SK-MEL-5 (cell line): ENCODE data around the gene SORCS2. TPM values are rescaled to one million over a fixed set of nuclear protein-coding genes. Genes with fewer than 3 reads are reported as not detected.

Source experiments
- DNase-seq: peaks from one replicate; pipeline ENCODE4 v3.0.0-alpha.2; 2016; ENCODE audit warnings: low read depth, low spot score
- in situ Hi-C: cut with HindIII; loops from 2 replicates; pipeline ENCODE4 v1.10.0; 2016; ENCODE audit warnings: low sequenced_read_pairs, high pct_unique_total_duplicates, low pct_unique_long_range_greater_than_20kb
- total RNA-seq: library from RNA; depleted of rRNA; stranded (reverse); fragments of >200 nt; shearing (Covaris generic); gene quantifications from 2 replicates; pipeline ENCODE4 v1.2.3, GENCODE V29; 2014

The SORCS2 gene
- total RNA-seq, 1 experiment from 2014 or later = not detected

GRCh38 chr4:7641712-7642111 lies 449.4 kb downstream of the SORCS2 start:
- in situ Hi-C loops = no loop called here
- no peak for DNase-seq

DNA sequence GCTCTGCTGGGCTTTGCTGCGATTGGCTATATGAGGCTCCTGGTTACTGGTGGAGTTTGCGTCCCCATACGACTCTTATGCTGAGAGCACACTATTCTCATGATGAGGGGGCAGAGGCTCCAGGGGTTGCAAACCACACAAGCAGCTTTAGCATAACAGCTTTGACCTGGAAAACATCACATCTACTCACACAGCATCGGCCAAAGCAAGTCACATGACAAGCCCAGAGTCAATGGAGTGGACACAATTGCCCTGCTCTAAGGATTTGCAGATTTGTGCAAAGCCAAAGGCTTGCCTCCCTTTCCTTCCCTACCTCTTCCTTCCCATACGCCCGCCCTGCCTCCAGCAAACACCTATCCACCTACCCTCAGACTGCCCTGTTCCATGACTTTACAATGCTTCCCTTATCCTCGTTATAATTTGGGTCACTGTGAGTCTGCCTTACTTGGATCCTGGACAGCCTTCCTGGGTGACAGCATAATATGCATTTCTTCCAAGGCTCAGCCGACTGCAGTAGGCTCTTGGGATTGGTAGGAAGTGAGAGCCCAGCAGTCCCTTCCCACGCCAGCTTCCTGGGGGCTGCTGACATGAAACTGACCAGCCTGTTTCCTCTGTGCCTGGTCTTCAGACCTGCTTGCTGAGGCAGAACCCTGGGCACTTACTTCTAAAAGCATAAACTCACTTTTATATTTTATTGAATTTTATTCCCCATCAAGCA lies 450.6 kb downstream of the SORCS2 start:
- in situ Hi-C loops = no loop called here
- DNase-seq = no peak

DNA sequence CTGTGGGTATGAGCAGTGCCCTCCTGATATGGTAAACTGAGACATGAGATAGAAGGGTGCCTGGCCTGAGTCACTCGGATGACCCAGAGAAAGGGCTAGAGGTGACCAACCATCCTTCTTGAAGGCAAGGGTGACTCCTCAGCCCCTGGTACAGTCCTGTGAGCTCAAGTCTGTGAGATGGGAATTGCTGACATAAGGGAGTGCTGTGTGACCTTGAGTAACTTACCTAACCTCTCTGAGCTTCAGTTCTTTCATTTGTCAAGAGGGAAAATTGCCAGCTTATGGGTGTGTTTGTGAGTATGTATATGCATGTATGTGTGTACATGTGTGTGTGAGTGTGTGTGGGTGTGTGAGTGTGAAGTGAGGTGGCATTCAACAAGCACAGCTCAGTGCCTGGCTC lies 452.8 kb downstream of the SORCS2 start:
- in situ Hi-C loops = no loop called here
- no peak for DNase-seq

DNA sequence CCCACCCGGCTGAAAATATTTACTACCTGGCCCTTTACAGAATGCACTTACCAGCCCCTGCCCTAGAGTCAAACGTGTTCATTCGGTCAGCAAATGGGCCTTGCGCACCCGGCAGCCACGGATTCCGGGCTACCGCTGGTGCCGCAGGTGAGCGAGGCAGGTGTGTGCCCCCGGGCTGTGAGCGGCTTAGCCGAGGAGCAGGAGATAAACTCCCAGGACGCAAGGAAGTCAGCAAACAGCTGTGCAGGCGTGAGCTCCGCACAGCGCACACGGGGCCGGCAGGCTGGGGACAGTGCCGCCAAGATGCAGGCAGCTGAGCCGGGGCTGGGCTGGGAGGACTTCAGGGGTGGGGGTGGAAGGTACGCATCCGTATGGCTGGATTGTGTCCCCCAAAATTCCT lies 453.6 kb downstream of the SORCS2 start:
- DNase-seq = no peak
- in situ Hi-C loops = no loop called here

DNA sequence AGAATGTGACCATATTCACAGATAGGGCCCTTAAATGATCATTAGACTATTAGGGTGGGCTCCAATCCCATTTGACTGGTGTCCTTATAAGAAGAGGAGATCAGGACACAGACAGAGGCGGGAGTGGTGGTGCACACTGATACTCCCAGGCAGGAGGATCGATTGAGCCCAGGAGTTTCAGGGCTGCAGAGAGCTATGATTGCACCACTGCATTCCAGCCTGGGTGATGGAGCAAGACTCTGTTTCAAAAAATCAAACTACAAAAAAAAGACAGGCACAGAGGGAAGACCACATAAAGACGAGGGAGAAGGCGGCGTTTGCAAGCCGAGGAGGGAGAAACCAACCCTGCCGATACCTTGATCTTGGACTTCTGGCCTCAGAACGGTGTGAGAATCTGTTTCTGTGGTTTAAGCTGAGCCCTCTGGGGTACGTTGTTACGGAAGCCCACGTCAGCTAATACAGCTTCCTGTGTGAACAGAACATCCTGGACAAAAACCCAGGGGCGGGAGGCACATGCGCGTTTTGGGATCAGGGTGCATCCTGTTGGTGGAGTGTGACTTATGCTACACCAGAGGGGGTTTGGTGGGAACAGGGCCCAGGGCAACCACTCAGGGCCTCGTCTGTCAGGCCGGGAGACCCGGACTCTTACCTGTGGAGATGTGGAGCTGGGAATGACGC lies 454.2 kb downstream of the SORCS2 start:
- no peak for DNase-seq
- in situ Hi-C loops = no loop called here

- no peak for DNase-seq
- in situ Hi-C loops = no loop called here
These were observed 454.8 kb downstream of the SORCS2 start for GRCh38 chr4:7647186-7647585.

DNA sequence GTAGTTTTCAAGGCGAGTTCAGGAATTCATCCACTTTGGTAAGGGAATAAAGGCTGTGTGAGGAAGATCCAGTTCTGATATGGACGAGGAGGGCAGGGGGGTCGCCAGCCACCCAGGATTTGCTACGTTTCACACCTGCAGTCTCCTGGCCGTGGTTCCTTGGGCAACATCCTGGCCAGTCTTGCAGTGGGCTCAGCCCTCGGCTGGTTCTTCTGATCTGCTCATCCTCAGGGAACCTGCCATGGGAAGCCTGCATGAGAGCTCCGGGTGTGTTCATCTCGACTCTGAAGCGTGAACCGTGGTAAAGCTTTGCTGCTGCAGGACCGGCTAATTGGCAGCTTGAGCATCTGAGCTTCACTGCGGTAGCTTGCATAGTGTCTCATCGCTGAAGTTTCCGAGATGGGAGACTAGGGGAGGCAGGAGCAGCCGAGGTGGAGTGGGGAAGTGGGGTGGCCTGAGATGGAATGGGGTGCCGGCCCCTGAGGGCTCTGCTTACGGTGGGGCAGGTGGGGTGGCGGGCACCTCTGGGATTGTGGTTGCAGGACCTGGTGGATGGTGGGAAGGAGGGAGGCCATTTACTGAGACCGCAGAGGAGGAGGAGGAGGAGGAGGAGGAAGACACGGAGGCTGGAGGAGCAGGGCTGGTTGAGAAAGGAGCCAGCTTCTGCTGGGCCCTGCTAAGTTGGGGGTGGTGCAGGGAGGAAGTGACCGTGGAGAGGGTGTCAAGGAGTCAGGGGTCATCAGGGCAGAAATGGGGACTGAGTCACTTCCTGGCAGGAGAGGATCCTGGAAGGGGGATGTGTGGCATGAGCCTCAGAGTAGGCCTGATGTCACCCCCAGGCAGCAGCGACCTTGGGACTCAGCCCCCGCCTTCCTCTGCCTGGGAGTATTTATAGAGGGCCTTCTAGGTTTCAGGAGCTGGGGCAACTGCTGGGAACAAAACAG lies 455.5 kb downstream of the SORCS2 start:
- no peak for DNase-seq
- in situ Hi-C loops = no loop called here

GRCh38 chr4:7648544-7649395 lies 456.4 kb downstream of the SORCS2 start:
- DNase-seq = no peak
- in situ Hi-C loops = no loop called here

GRCh38 chr4:7649411-7649740 lies 457.0 kb downstream of the SORCS2 start:
- in situ Hi-C loops = no loop called here
- DNase-seq = no peak

DNA sequence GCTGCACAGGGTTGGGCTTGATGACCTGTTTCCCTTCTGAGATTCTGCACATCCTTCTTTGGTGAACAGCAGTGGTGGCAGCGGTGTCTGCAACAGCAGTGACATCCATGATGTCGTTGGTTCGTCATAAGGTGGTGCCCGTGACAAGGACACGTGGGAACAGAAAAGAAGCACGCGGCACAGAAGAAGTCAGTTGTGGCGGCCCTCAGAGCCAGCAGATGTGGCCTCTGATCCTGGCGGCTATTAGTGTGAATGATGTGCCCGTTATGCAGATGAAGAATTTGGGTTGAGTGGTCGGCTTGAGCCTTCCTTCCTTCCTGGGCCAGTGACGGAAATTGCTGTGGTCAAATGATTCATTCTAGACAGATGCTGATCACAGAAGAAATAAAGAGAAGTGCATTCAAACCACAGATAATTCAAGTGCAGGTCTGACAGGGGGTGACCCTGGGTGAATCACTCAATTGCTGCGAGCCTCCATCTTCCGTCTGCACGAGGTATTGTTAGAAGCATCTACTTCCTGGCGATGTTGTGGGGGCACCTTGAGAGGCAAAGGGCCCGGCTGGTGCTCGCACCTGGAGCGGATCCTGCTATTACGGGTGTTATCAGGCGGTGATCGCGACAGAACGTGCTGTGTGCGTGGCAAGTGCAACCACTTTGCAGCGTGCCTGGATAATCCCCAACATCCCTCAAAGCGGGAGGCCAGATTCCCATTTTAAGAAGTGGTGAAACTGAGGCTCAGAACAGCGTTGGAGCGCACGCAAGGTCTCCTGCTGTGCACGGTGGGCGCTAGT lies 457.6 kb downstream of the SORCS2 start:
- in situ Hi-C loops = no loop called here
- DNase-seq = peak; percentile 7

GRCh38 chr4:7650606-7651385 lies 458.5 kb downstream of the SORCS2 start:
- in situ Hi-C loops = no loop called here
- peak; percentile 28 for DNase-seq

DNA sequence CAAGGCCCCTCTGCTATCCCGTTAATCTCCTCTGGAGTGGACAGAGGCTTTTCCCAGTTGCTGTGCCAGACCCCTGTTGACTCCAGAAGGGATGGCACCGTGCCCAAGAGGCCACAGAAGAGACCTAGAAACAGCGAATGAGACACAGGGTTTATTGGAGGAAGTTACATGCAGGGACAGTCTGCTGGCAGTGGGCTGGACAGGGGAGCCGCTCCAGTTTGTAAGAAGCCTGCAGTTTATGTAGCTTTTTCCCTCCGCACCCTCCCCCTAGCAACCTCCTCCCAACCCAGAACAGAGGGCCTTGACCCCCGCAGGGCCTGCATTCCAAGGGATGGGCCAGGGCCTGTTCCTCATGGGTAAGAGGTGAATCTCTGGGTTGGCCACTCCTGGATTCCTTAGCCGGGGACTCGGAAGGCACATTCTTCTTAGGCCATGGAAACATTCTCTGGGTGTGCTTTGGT lies 459.2 kb downstream of the SORCS2 start:
- in situ Hi-C loops = no loop called here
- no peak for DNase-seq

GRCh38 chr4:7652006-7652405 lies 459.7 kb downstream of the SORCS2 start:
- no peak for DNase-seq
- in situ Hi-C loops = no loop called here

DNA sequence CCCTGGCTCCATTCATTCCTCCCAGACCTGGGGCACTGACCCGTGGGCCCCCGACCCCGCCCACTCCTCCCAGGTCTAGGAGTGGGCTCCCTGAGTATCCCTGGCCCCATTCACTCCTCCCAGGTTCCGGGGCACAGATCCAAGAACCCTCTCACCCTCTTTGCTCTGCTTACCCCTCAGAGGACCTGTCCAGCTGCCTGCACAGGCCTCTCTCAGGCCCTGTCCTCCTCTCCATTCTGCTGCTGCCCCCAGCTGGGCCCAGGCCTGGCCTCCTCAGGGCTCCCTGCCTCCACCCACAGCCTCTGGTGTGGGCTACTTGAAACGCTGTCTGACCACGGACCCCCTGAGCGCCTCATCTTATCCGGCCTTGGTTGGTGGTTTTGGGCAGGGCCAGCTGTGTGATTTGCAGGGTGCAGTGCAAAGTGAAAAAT lies 460.1 kb downstream of the SORCS2 start:
- in situ Hi-C loops = no loop called here
- no peak for DNase-seq

DNA sequence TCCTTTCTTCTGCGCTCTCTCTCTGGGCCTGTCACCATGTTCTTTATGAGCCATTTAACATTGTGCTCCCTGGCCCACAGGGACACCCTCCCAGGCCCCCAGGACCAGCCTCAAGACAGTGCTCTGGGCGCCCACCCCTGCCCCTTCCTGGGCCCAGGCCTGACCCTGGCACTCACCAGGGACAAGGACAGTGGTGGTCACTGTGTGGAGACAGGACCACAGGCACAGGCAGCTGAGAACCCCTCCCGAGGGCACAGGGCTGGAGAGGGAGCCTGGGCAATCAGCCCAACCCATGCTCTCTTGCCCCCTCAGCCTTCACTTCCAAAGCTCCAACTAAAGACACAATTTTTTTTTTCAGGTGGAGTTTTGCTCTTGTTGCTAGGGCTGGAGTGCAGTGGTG lies 460.6 kb downstream of the SORCS2 start:
- DNase-seq = no peak
- in situ Hi-C loops = no loop called here
